Gastrocnemius medialis (tissue), 4 donors: Measurements from ENCODE around the gene PDZD7. TPM values are rescaled to one million over a fixed set of nuclear protein-coding genes. Genes with fewer than 3 reads are reported as not detected.
A peak's percentile ranks its signal among the peaks of the same experiment; 100 is the strongest.

Experiments
- ATAC-seq, 2 donors: fragments of 150-250 bp; one replicate each; pipeline ENCODE4 v1.9.1; 2016
- DNase-seq, 2 donors: peaks; one replicate each; pipeline ENCODE4 v3.0.0-alpha.2; 2019
- H3K27ac ChIP-seq, 4 donors: fragments of 200-600 bp; sonication (generic); 1 replicate in 1 of 4; 2 replicates in 3 of 4; pipeline ENCODE4 v1.5.1; 2016 to 2018; ENCODE audit warnings: mild to moderate bottlenecking in 2 of 4, moderate library complexity in 1 of 4
- H3K27me3 ChIP-seq, 3 donors: fragments of 200-600 bp; sonication (generic) in 2 of 3; 1 replicate in 1 of 3; 2 replicates in 2 of 3; pipeline versions ENCODE4 v1.5.1 to v1.6.0; 2016 to 2019; ENCODE audit warnings: mild to moderate bottlenecking in 1 of 3, moderate library complexity in 1 of 3
- H3K36me3 ChIP-seq, 2 donors: fragments of 200-600 bp; sonication (generic) in 1 of 2; one replicate each; pipeline ENCODE4 v1.5.1; 2017 to 2018
- H3K4me1 ChIP-seq, 2 donors: fragments of 200-600 bp; sonication (generic) in 1 of 2; one replicate each; pipeline ENCODE4 v1.5.1; 2016 to 2017; ENCODE audit warnings: mild to moderate bottlenecking in 2 of 2
- H3K4me3 ChIP-seq, 4 donors: fragments of 200-600 bp; sonication (generic) in 3 of 4; 1 replicate in 1 of 4; 2 replicates in 3 of 4; pipeline ENCODE4 v1.5.1; 2016 to 2019; ENCODE audit warnings: mild to moderate bottlenecking in 2 of 4
- H3K9me3 ChIP-seq, 3 donors: fragments of 200-600 bp; sonication (generic) in 2 of 3; 1 replicate in 1 of 3; 2 replicates in 2 of 3; pipeline ENCODE4 v1.5.1; 2016 to 2019
- POLR2A ChIP-seq, 2 donors: fragments of 450-650 bp; IDR thresholded peaks; one replicate each; pipeline ENCODE4 v1.6.1; 2017; ENCODE audit warnings: antibody characterized with exemption in 2 of 2, mild to moderate bottlenecking in 2 of 2, moderate library complexity in 2 of 2
- in situ Hi-C, 4 donors: fragments of 200-750 bp; cut with MboI; loops; one replicate each; pipeline versions ENCODE4 v1.15.0 to v1.8.0; 2017; ENCODE audit warnings: low sequenced_read_pairs in 4 of 4
- intact Hi-C: fragments of 100-400 bp; cut with DNase I; formaldehyde crosslinking; loops from one replicate; pipeline ENCODE4 v1.15.1; 2023; ENCODE audit warnings: low total_unique reads
- total RNA-seq, 4 donors: library from RNA; depleted of rRNA; stranded (reverse); fragments of >200 nt; gene quantifications; one replicate each; pipeline versions ENCODE4 v1.1.0 to v1.2.3, GENCODE V29; 2016
- TF ChIP-seq, protein P1 (sequence below), 5 experiments: fragments of 450-650 bp in 3 of 5; fragments of 200-600 bp in 2 of 5; sonication (generic) in 2 of 5; IDR thresholded peaks in 4 of 5; conservative IDR thresholded peaks in 1 of 5; 1 replicate in 4 of 5; 2 replicates in 1 of 5; pipeline ENCODE4 v1.5.1; 2016 to 2019; ENCODE audit warnings: antibody characterized with exemption in 5 of 5, mild to moderate bottlenecking in 3 of 5, moderate library complexity in 3 of 5

Gene PDZD7
- total RNA-seq, 4 donors from 2014 or later, result 0.11 TPM; not detected in 3

DNA sequence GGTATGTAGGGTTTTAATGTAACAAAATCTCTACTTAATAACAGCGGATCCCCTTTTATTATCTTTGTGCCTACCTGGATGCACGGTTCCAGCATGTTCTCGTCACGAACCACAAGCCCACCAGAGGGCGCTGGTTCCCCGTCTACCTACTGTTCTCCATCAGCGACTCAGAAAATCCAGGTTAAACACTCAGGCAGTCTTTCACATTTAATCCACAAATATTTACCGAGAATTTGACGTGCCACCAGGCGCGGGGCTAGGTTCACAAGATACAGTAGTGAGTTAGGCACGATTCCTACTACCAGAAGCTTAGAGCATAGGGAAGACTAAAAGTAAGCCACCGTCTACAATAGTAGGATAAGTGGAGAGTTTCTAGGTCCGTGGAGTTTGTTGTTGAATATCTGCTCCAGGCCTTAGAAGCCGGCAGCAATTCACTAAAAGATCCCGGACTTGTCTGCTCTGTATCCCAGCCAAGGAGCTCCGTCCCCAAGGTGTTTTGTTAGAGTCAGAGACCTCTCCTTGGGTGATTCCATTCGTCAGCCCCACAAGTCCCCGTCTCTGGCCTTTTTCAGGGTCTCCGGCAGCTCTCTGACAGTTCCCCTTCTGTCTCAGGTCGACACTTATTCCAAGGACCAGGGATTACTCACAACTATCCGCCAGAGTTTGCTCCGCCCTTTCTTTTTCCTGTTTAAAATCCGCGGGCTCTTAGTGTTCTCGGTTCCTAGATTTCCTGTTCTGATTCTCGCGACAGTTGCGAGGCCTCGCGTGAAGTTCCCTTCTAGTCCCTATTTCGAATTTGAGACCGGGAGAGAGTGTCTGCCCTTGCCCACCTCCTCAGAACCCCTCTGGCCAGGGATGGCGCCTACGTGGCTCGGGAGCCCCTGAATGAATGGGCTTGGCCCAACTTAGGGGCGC lies 29.4 kb upstream of the PDZD7 start:
- ATAC-seq (peak; percentile 84 to 85), DNase-seq (peak; percentile 83 to 92)
- Histone ChIP-seq H3K36me3 (no peaks in the 10 kb centered on the region), H3K4me1 (peaks cover 30 to 34% of the 10 kb centered on the region in 2 donors), H3K27ac (peak overlapping the region; percentile 93 to 99 (median 98)), H3K27me3 (peaks cover 0 to 4% (median 0%) of the 10 kb centered on the region in 3 donors), H3K9me3 (no peaks in the 10 kb centered on the region), H3K4me3 (peak overlapping the region; percentile 79 to 94 (median 88))
- in situ Hi-C loops (no loop called here), intact Hi-C loops (loop anchor here (1.0 to 5.0 kb wide), 4 partner anchors 8 to 148 kb away; partner anchors contain the start of genes LZTS2 and SLF2)
- TF ChIP-seq, protein P1, sequence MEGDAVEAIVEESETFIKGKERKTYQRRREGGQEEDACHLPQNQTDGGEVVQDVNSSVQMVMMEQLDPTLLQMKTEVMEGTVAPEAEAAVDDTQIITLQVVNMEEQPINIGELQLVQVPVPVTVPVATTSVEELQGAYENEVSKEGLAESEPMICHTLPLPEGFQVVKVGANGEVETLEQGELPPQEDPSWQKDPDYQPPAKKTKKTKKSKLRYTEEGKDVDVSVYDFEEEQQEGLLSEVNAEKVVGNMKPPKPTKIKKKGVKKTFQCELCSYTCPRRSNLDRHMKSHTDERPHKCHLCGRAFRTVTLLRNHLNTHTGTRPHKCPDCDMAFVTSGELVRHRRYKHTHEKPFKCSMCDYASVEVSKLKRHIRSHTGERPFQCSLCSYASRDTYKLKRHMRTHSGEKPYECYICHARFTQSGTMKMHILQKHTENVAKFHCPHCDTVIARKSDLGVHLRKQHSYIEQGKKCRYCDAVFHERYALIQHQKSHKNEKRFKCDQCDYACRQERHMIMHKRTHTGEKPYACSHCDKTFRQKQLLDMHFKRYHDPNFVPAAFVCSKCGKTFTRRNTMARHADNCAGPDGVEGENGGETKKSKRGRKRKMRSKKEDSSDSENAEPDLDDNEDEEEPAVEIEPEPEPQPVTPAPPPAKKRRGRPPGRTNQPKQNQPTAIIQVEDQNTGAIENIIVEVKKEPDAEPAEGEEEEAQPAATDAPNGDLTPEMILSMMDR (IDR thresholded peaks at IDR 0.05 in 4 of 5, conservative IDR thresholded peaks at IDR 0.05 in 1 of 5), result peak; percentile 75 to 93 (median 85)
- no peak for TF ChIP-seq POLR2A (IDR thresholded peaks at IDR 0.05)

- no peak for TF ChIP-seq POLR2A (IDR thresholded peaks at IDR 0.05)
- TF ChIP-seq, protein P1 (IDR thresholded peaks at IDR 0.05 in 4 of 5, conservative IDR thresholded peaks at IDR 0.05 in 1 of 5), result no peak
- Histone ChIP-seq H3K4me3 (no peak overlapping the region), H3K27ac (no peak overlapping the region), H3K36me3 (no peaks in the 10 kb centered on the region), H3K9me3 (no peaks in the 10 kb centered on the region), H3K4me1 (peaks cover 9 to 12% of the 10 kb centered on the region in 2 donors), H3K27me3 (no peaks in the 10 kb centered on the region)
- in situ Hi-C loops (no loop called here), intact Hi-C loops (no loop called here)
- no peak for DNase-seq
- no peak for ATAC-seq
Measured at GRCh38 chr10:101056365-101057151, 25.6 kb upstream of the PDZD7 start.

GRCh38 chr10:101055411-101055810 lies 24.5 kb upstream of the PDZD7 start:
- in situ Hi-C loops, result no loop called here
- H3K4me3 ChIP-seq, result no peak overlapping the region
- H3K27ac ChIP-seq, result no peak overlapping the region
- ATAC-seq, result no peak
- no peaks in the 10 kb centered on the region for H3K9me3 ChIP-seq
- peaks cover 10 to 22% of the 10 kb centered on the region in 2 donors for H3K4me1 ChIP-seq
- TF ChIP-seq, protein P1 (IDR thresholded peaks at IDR 0.05 in 4 of 5, conservative IDR thresholded peaks at IDR 0.05 in 1 of 5), result no peak
- no peak for TF ChIP-seq POLR2A (IDR thresholded peaks at IDR 0.05)
- intact Hi-C loops, result no loop called here
- peaks cover 0 to 7% (median 3%) of the 10 kb centered on the region in 3 donors for H3K27me3 ChIP-seq
- no peak for DNase-seq
- H3K36me3 ChIP-seq, result no peaks in the 10 kb centered on the region

DNA sequence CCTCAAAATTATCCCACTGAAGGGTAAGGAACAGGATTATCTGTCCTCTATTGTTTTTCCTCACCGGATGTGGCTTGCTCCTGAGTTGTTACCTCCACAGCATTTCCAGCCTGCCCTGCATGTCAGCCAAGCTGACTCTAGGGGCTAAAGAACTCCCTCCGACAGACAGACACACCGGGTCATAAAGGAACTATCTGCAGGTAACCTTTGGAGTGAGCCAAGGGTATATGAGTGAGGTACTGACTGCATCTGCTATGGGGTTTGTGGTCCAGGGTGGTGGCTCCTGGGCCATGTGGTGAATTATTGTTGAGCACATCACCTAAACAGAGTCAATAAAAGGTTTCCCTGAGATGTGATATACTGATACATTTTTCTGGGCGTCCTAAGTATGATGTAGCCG lies 23.9 kb upstream of the PDZD7 start:
- H3K27ac ChIP-seq, result no peak overlapping the region
- no peak for DNase-seq
- peaks cover 10 to 21% of the 10 kb centered on the region in 2 donors for H3K4me1 ChIP-seq
- H3K27me3 ChIP-seq, result peaks cover 4 to 12% (median 9%) of the 10 kb centered on the region in 3 donors
- ATAC-seq, result no peak
- H3K36me3 ChIP-seq, result no peaks in the 10 kb centered on the region
- in situ Hi-C loops, result no loop called here
- intact Hi-C loops, result no loop called here
- H3K4me3 ChIP-seq, result no peak overlapping the region
- TF ChIP-seq, protein P1 (IDR thresholded peaks at IDR 0.05 in 4 of 5, conservative IDR thresholded peaks at IDR 0.05 in 1 of 5), result no peak
- TF ChIP-seq POLR2A (IDR thresholded peaks at IDR 0.05), result no peak
- H3K9me3 ChIP-seq, result no peaks in the 10 kb centered on the region
